ENCODE data around the gene CTNNA1.

Gene CTNNA1

GRCh38 chr5:138922494-138922893 is 169.3 kb downstream of the CTNNA1 start:
- DNase-seq (ENCODE audit: extremely low spot score) = no peak
- ChIA-PET POLR2A (no interaction called here), CTCF (no interaction called here)
- no peak for TF ChIP-seq CTCF (IDR thresholded peaks at IDR 0.05; ENCODE audit: control extremely low read depth, extremely low read depth, low read depth, missing control alignments)

- ChIA-PET POLR2A (no interaction called here), CTCF (interaction anchor here (1.7 kb wide), 1 partner anchor 11 kb away, joined by 3 read pairs; no protein-coding TSS in a partner anchor)
- no peak for TF ChIP-seq CTCF (IDR thresholded peaks at IDR 0.05; ENCODE audit: control extremely low read depth, extremely low read depth, low read depth, missing control alignments)
- DNase-seq (ENCODE audit: extremely low spot score) = no peak
Measured at GRCh38 chr5:138925090-138925635, 171.9 kb downstream of the CTNNA1 start.

GRCh38 chr5:138926257-138926656 is 173.0 kb downstream of the CTNNA1 start:
- ChIA-PET POLR2A (no interaction called here), CTCF (interaction anchor here (1.7 kb wide), 1 partner anchor 12 kb away, joined by 3 read pairs; no protein-coding TSS in a partner anchor)
- DNase-seq (ENCODE audit: extremely low spot score) = no peak
- no peak for TF ChIP-seq CTCF (IDR thresholded peaks at IDR 0.05; ENCODE audit: control extremely low read depth, extremely low read depth, low read depth, missing control alignments)

- ChIA-PET CTCF (interaction anchor here (1.0 to 1.7 kb wide), 2 partner anchors 27 to 308 kb away, joined by 3 to 5 read pairs; no protein-coding TSS in a partner anchor), POLR2A (no interaction called here)
- DNase-seq (ENCODE audit: extremely low spot score) = no peak
- no peak for TF ChIP-seq CTCF (IDR thresholded peaks at IDR 0.05; ENCODE audit: control extremely low read depth, extremely low read depth, low read depth, missing control alignments)
Measured at GRCh38 chr5:138926688-138927448, 173.6 kb downstream of the CTNNA1 start.

- ChIA-PET POLR2A (no interaction called here), CTCF (interaction anchor here (1.0 to 1.7 kb wide), 2 partner anchors 26 to 308 kb away, joined by 3 to 5 read pairs; no protein-coding TSS in a partner anchor)
- TF ChIP-seq CTCF (IDR thresholded peaks at IDR 0.05; ENCODE audit: control extremely low read depth, extremely low read depth, low read depth, missing control alignments) = no peak
- no peak for DNase-seq (ENCODE audit: extremely low spot score)
Measured at GRCh38 chr5:138927544-138927943, 174.3 kb downstream of the CTNNA1 start.

- no peak for TF ChIP-seq CTCF (IDR thresholded peaks at IDR 0.05; ENCODE audit: control extremely low read depth, extremely low read depth, low read depth, missing control alignments)
- ChIA-PET CTCF (interaction anchor here (1.7 kb wide), 1 partner anchor 26 kb away, joined by 5 read pairs; no protein-coding TSS in a partner anchor), POLR2A (no interaction called here)
- DNase-seq (ENCODE audit: extremely low spot score) = no peak
Measured at GRCh38 chr5:138927979-138928378, 174.8 kb downstream of the CTNNA1 start.

Measured in GM10248 (cell line).